IPS DF 19.7 (cell line): Measurements from ENCODE around the gene FANCD2.
"Not testable (repeated sequence)": the region's sequence is repeated elsewhere in the genome, so short reads cannot be mapped to it uniquely, and the experiment has no call there.

ENCODE experiments used
- DNase-seq: peaks from one replicate; pipeline ENCODE4 v3.0.0-alpha.2; 2013; ENCODE audit warnings: low read depth, low spot score

FANCD2 gene

GRCh38 chr3:10015461-10015904 is 10.8 kb upstream of the FANCD2 start:
- no peak for DNase-seq

DNA sequence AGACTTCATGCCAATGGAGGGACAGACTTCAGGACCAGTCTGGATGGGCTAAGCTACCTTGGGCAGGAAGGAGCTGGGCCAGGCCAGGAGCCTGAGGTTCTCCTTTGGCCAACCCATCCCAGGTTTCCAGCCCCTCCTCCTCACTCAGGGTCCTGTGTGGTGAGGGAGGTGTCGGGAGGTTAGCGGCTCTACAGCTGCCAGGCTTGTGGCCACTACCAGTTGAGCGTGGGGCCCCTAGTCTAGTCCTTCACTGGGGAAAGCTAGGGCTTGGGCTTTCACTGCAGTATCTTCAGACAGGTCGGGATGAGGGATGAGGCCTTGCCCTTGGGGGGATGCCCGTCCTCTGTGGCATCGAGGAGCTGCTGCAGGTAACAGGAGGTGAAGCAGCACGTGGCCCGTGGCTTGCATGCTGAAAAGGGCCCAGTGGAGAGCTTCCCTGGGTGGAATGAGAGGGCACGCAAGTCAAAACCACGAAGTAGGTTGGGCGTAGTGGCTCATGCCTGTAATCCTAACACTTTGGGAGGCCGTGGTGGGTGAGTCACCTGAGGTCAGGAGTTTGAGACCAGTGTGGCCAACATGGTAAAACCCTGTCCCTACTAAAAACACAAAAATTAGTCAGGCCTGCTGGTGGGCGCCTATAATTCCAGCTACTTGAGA is 8.5 kb upstream of the FANCD2 start:
- no peak for DNase-seq

DNA sequence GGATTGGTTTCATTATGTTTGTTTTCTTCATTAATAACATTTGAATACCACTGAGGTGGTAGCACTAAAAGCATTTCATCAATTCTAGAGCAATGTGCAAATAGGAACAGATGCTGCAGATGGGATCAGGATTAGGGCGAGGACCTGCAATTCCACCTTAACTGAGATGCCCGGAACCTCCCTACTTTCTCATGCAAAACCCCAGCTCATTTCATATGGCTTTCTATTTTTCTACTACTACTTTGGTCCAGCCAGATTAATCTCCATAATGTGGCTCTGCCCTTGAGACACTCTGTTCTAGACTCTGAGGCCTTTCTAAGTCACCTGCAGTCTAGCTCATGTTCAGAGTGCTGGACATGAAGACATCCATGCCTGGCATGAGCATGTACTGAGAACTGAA is 7.4 kb upstream of the FANCD2 start:
- DNase-seq: not testable (repeated sequence)

- no peak for DNase-seq
These were observed 6.9 kb upstream of the FANCD2 start for GRCh38 chr3:10019326-10019725.

DNA sequence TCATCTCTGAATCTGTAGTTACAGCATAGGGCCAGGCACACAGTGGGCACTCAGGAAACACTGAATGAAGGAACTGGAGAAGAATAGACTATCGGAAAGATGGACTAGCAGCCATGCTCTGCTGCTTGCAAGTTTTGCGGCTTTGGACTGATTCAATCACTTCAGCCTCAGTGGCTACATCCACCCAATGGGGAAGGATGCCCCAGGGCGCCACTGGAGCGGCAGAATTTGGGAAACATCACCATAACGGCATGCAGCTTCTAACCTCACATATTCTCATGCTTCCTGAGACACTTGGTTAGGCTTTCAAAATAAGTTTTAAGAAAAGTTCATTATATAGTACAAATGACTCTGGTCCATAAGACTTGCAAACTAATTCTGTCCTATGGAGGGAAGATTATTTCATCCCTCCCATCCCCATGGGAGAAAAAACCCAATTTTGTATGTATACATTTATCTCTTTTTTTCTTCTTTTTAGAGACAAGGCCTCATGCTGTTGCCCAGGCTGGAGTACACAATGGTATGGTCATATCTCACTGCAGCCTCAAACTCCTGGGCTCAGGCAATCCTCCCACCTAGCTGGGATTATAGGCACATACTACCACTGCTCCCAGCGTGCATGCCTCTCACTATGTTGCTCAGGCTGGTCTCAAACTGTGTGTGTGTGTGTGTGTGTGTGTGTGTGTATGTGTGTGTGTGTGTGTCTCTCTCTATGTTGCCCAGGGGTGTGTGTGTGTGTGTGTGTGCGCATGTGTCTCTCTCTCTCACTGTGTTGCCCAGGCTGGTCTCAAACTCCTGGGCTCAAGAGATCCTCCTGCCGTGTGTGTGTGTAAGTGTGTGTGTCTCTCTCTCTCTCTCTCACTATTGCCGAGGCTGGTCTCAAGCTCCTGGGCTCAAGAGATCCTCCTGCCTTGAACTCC is 4.1 kb upstream of the FANCD2 start:
- DNase-seq: no peak

DNA sequence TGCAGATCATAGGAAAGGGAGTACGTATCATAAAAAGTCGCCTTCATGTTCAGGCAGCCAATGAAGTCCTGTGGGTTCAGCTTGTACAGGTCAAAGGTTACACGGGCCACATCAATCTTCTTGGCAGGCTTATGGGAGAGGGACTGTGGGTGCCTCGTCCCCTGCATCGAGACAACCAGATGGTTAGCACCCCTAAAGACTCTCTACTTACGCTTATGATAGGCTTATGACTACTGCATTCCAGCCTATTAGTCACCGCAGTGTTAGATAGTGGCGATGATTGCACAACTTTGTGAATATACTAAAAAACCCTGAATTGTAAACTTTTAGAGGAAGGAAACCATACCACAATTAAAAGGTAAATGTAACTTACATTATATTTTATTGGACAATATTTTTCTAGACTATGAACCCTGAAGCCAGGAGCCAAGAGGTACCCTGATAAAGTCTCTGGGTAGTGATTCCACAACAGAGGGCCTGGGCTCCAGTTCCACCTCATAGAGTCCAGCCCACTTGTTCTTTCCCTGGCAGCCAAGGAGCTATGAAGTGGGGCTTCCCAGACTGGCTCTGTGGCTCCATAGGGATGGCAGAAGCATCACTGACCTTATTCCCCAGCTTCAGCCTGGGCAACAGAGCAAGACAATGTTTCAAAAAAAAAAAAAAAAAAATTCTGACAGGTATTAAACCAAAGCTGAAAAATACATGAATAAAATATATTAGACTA is 2.5 kb upstream of the FANCD2 start:
- DNase-seq: no peak

GRCh38 chr3:10025205-10026083 is 793 bp upstream of the FANCD2 start:
- DNase-seq: no peak

- DNase-seq: no peak
These were observed 14.8 kb downstream of the FANCD2 start for GRCh38 chr3:10041034-10041433.

DNA sequence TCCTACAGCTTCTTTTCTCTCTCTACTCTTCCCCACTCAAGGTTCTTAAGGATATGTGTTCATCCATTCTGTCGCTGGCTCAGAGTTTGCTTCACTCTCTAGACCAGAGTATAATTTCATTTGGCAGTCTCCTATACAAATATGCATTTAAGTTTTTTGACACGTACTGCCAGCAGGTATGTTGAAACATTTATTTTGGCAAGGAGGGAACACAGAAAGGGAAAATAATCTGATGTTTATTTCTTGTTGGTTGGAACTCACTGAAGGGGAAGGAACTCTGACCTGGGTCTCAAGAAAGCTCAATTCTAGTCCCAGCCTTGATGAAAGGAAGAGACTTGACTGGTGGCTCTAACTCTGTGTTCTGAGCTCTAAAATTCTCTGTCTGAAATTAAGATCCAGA is 21.6 kb downstream of the FANCD2 start:
- no peak for DNase-seq

DNA sequence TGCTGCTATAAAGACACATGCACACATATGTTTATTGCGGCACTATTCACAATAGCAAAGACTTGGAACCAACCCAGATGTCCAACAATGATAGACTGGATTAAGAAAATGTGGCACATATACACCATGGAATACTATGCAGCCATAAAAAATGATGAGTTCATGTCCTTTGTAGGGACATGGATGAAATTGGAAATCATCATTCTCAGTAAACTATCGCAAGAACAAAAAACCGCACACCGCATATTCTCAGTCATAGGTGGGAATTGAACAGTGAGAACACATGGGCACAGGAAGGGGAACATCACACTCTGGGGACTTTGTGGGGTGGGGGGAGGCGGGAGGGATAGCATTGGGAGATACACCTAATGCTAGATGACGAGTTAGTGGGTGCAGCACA is 26.8 kb downstream of the FANCD2 start:
- DNase-seq: not testable (repeated sequence)

- no peak for DNase-seq
These were observed 28.9 kb downstream of the FANCD2 start for GRCh38 chr3:10055097-10055496.

DNA sequence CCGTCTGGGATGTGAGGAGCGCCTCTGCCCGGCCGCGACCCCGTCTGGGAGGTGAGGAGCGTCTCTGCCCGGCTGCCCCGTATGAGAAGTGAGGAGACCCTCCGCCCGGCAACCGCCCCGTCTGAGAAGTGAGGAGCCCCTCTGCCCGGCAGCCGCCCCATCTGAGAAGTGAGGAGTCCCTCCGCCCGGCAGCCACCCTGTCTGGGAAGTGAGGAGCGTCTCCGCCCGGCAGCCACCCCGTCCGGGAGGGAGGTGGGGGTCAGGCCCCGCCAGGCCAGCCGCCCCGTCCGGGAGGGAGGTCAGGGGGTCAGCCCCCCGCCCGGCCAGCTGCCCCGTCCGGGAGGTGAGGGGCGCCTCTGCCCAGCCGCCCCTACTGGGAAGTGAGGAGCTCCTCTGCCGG is 43.8 kb downstream of the FANCD2 start:
- not testable (repeated sequence) for DNase-seq

DNA sequence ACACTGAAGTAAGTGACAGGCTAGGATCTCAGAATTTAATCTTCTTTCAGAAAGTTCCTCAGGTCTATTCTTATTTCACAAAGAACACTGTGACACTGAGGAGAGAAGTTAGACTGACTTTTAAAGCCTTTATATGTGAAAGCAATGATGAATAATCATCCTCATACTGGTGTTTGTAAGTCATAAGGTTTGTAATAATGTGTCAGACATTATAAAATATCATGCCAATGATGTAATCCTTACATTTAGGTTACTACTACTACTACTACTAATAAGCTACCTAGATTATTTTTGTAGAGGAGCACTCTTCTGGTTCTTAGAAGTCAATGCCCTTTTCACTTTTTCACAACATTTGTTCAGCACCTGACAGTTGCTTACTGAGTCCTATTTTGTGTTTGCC is 48.4 kb downstream of the FANCD2 start:
- DNase-seq: no peak

DNA sequence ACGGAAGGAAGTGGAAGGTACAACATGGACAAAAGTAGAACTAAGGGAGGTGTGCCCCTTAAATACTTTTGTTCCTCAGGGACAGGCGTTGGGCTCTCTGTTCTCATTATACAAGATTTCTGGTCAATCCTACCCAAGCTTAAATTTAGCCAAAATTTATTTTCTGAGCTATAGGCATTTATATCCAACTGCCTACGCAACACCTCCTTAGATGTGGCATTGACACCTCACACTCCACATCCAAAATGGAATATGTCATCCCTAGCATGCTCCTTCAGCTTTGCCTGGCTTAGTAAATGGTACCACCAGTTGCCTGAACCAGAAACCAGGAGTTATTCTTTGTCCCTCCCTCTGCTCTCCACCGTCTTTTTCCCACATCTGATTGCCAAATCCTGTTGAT is 55.6 kb downstream of the FANCD2 start:
- no peak for DNase-seq

GRCh38 chr3:10085738-10086137 is 59.5 kb downstream of the FANCD2 start:
- DNase-seq: no peak

DNA sequence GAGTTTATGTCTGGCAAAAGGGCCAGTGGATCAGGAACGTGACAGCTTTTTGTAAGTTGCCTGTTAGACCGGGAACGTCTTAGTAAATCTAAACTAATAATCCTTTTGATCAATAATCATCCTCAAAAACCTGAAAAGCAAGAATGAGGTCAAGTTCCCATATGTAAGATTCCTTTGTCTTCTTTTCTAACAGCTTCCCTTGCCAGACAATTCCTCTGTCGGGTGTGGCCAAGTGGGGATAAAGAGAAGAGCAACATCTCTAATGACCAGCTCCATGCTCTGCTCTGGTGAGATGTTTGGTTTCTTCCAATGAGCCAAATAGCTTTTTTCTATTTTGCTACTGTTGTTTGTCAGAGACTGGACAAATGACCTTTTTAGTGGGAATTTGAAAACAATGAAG is 62.0 kb downstream of the FANCD2 start:
- DNase-seq: no peak

GRCh38 chr3:10090179-10090578 is 63.9 kb downstream of the FANCD2 start:
- no peak for DNase-seq

- not testable (repeated sequence) for DNase-seq
These were observed 64.5 kb downstream of the FANCD2 start for GRCh38 chr3:10090774-10091173.

GRCh38 chr3:10091387-10091786 is 65.2 kb downstream of the FANCD2 start:
- DNase-seq: not testable (repeated sequence)

DNA sequence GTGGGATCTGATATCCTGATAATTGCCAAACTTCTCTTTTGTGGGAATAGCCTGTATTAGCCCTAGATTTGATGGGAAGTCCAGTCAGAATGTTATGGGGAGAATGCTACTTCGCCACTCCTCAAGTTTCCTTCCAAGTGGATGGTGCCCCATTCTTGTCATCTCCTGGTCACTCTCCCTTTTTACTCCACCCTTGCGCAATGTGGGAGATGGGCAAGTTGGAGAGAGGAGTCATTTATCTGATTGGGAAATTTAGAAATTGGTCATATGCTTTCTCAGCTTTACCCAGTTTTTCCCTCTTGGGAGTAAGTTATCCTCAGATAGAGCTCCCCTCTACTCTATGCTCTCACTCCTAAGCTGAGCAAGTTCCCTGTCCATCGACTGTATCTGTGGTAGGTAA is 67.4 kb downstream of the FANCD2 start:
- no peak for DNase-seq

GRCh38 chr3:10099041-10099440 is 72.8 kb downstream of the FANCD2 start:
- DNase-seq: no peak
